ENCODE data around the gene ASPDH. TPM values are rescaled to one million over a fixed set of nuclear protein-coding genes. Genes with fewer than 3 reads are reported as not detected.

ASPDH gene
- total and polyA plus RNA-seq, 2 of the 13 experiments (the other 11 are each of a cell fraction or from before 2014, with no cell fraction given) = 2.2 to 3.3 TPM

- BruUV-seq (replicated peaks) = no TSS peak
- no peaks in the 10 kb centered on the region; a peak in 3 of 5 replicates for H3K27me3 ChIP-seq (ENCODE audit: control insufficient read depth in 1 of 2, insufficient read depth in 2 of 2, low read length in 2 of 2)
- ATAC-seq (no peak), DNase-seq (ENCODE audit: low spot score) (no peak), FAIRE-seq (no peak)
- H3K36me3 ChIP-seq (replicated peaks in 1 of 2; ENCODE audit: control insufficient read depth in 1 of 2, insufficient read depth in 2 of 2, low read length in 2 of 2) = no peaks in the 10 kb centered on the region
- no peaks in the 10 kb centered on the region for H3K9me3 ChIP-seq (ENCODE audit: low read length)
- 49% methylated on average over 10 of the region's 10 CpGs for WGBS (ENCODE audit: low lambda C conversion rate)
- intact Hi-C loops (cut with micrococcal nuclease; ENCODE audit: unreplicated experiment) = no loop called here
- no peak overlapping the region for H2AFZ ChIP-seq (ENCODE audit: low read length)
- peak overlapping the region; percentile 37 to 71 (median 63); a peak in 5 of 6 replicates for H3K4me3 ChIP-seq (replicated peaks in 1 of 3; ENCODE audit: insufficient read depth in 1 of 3, low read depth in 2 of 3, low read length in 3 of 3)
- H3K4me2 ChIP-seq (ENCODE audit: low read depth, low read length) = peak overlapping the region; percentile 60
- TF ChIP-seq RFX3 (CRISPR knock-in tag; IDR thresholded peaks at IDR 0.05) = peak; percentile 37; the same call in 1 of the 2 replicates
- no peak for TF ChIP-seq ZNF75D (CRISPR knock-in tag; IDR thresholded peaks at IDR 0.05; ENCODE audit: borderline replicate concordance)
- peak; percentile 75 for TF ChIP-seq RFX1 (IDR thresholded peaks at IDR 0.05)
- H4K20me1 ChIP-seq (ENCODE audit: insufficient read depth, low read length) = no peaks in the 10 kb centered on the region
- no peak overlapping the region for H3K27ac ChIP-seq (ENCODE audit: extremely low read length, insufficient read depth, low read length)
- no peaks in the 10 kb centered on the region for H3K79me2 ChIP-seq (ENCODE audit: insufficient read depth, low read length)
- ChIA-PET CTCF (ENCODE audit: low intra/inter-chr PET ratio, low total read pairs) (no interaction called here), POLR2A (interaction anchor here (1.1 to 1.2 kb wide), 2 partner anchors 127 to 161 kb away, joined by 3 to 4 read pairs; partner anchors contain the start of gene POLD1)
- H3K4me1 ChIP-seq (ENCODE audit: insufficient read depth, low read length) = peaks cover 29% of the 10 kb centered on the region
- in situ Hi-C loops (cut with HindIII; ENCODE audit: extremely low pct_ligation_motif_present, low pct_unique_long_range_greater_than_20kb) = no loop called here
- H3K9ac ChIP-seq (ENCODE audit: insufficient read depth, low read depth, low read length) = peak overlapping the region; percentile 45
These were observed 3.0 kb downstream of the ASPDH start for GRCh38 chr19:50510700-50511068.

- Histone ChIP-seq H3K9me3 (ENCODE audit: low read length) (no peaks in the 10 kb centered on the region), H2AFZ (ENCODE audit: low read length) (no peak overlapping the region), H3K36me3 (replicated peaks in 1 of 2; ENCODE audit: control insufficient read depth in 1 of 2, insufficient read depth in 2 of 2, low read length in 2 of 2) (no peaks in the 10 kb centered on the region), H3K27me3 (ENCODE audit: control insufficient read depth in 1 of 2, insufficient read depth in 2 of 2, low read length in 2 of 2) (no peaks in the 10 kb centered on the region; a peak in 3 of 5 replicates), H3K4me2 (ENCODE audit: low read depth, low read length) (peak overlapping the region; percentile 60; the same call in 1 of the 2 replicates), H3K4me3 (replicated peaks in 1 of 3; ENCODE audit: insufficient read depth in 1 of 3, low read depth in 2 of 3, low read length in 3 of 3) (peak overlapping the region in 2 of 3 experiments; percentile 63 to 71; a peak in 4 of 6 replicates), H3K4me1 (ENCODE audit: insufficient read depth, low read length) (peaks cover 29% of the 10 kb centered on the region), H3K79me2 (ENCODE audit: insufficient read depth, low read length) (no peaks in the 10 kb centered on the region), H3K9ac (ENCODE audit: insufficient read depth, low read depth, low read length) (peak overlapping the region; percentile 45; the same call in 1 of the 2 replicates), H3K27ac (ENCODE audit: extremely low read length, insufficient read depth, low read length) (no peak overlapping the region), H4K20me1 (ENCODE audit: insufficient read depth, low read length) (no peaks in the 10 kb centered on the region)
- no peak for FAIRE-seq
- CTCF ChIA-PET (ENCODE audit: low intra/inter-chr PET ratio, low total read pairs) = no interaction called here
- DNase-seq (ENCODE audit: low spot score) = no peak
- in situ Hi-C loops (cut with HindIII; ENCODE audit: extremely low pct_ligation_motif_present, low pct_unique_long_range_greater_than_20kb) = no loop called here
- 71% methylated on average over 10 of the region's 26 CpGs for WGBS (ENCODE audit: low lambda C conversion rate)
- POLR2A ChIA-PET = no interaction called here
- intact Hi-C loops (cut with micrococcal nuclease; ENCODE audit: unreplicated experiment) = no loop called here
- BruUV-seq (replicated peaks) = no TSS peak
- no peak for TF ChIP-seq NFIC (IDR thresholded peaks at IDR 0.05; ENCODE audit: low read length)
- no peak for TF ChIP-seq DMTF1 (CRISPR knock-in tag; IDR thresholded peaks at IDR 0.05)
- no peak for TF ChIP-seq ZNF484 (CRISPR knock-in tag; IDR thresholded peaks at IDR 0.05; ENCODE audit: borderline replicate concordance, low read depth)
- ATAC-seq = no peak
These were observed 3.5 kb downstream of the ASPDH start for GRCh38 chr19:50510121-50510670.
